Measurements from ENCODE around the gene FOXP1. TPM values are rescaled to one million over a fixed set of nuclear protein-coding genes. Genes with fewer than 3 reads are reported as not detected.

FOXP1 gene
- total RNA-seq, 1 experiment from 2014 or later: 75.3 TPM

DNA sequence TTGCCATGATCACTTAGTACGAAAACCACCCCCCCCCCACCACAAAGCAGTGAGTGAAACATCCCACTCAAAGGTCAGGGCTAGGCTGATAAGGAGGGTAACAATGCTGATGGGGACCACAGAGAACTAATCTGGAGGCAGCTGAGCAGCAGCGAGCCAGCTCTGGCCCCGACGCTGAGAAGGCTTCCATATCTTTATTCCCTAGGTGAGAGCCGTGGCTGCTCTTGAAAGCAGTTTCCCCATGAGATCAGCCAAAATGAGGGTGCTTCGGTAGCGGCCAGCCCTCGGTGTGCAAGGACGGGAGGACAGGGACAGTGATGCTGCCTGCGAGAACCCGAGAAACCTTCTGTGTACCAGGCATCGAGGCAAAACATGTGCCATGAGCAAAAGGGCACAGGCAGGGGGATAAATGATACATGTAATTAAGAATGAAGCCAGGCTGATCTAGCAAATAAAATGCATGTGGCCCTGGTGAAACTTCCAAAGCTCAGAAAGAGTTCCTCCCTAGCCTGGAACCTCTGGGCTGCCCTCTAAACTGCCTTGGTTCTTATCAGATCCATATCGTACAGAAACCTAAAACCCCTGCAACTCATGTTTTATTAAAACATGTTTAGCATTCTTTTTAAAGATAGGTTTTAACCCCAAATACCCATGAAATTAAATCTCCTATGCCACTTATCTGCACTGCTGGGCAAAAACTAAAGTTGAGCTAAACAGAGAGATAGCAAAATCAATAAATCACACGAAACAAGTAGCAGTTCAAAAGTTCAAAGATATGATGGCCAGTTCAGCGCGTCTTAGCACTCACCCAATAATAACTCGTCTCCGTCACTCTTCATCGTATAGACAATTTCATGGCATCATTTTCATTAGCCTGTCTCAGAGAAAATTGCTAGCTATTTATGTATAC, 337.3 kb downstream of the FOXP1 start:
- WGBS (ENCODE audit: extremely low coverage, insufficient read length, low lambda C conversion rate): no CpG with 5 or more reads among the region's 19 CpGs

More for the DNA sequence above, 337.3 kb downstream of the FOXP1 start:
- H3T11ph ChIP-seq (ENCODE audit: low read length): no peak overlapping the region
- H3K27me3 ChIP-seq (ENCODE audit: insufficient read depth, low read length): no peaks in the 10 kb centered on the region
- H3K79me1 ChIP-seq (ENCODE audit: insufficient read depth, low read depth, low read length, poor library complexity, severe bottlenecking): no peaks in the 10 kb centered on the region
- H3K27ac ChIP-seq (ENCODE audit: insufficient read length, low read depth, low read length): no peak overlapping the region
- peak overlapping the region; percentile 48 for H3K18ac ChIP-seq (ENCODE audit: insufficient read length, low read depth, low read length)
- no peak overlapping the region for H3K4me2 ChIP-seq (ENCODE audit: insufficient read depth, insufficient read length, low read length)
- H3K4me1 Mint-ChIP-seq: peaks cover 65 to 71% of the 10 kb centered on the region in 2 experiments
- H3K79me2 ChIP-seq (ENCODE audit: insufficient read depth, low read length): no peaks in the 10 kb centered on the region; the same call in 1 of the 2 replicates
- TF ChIP-seq, protein P1, sequence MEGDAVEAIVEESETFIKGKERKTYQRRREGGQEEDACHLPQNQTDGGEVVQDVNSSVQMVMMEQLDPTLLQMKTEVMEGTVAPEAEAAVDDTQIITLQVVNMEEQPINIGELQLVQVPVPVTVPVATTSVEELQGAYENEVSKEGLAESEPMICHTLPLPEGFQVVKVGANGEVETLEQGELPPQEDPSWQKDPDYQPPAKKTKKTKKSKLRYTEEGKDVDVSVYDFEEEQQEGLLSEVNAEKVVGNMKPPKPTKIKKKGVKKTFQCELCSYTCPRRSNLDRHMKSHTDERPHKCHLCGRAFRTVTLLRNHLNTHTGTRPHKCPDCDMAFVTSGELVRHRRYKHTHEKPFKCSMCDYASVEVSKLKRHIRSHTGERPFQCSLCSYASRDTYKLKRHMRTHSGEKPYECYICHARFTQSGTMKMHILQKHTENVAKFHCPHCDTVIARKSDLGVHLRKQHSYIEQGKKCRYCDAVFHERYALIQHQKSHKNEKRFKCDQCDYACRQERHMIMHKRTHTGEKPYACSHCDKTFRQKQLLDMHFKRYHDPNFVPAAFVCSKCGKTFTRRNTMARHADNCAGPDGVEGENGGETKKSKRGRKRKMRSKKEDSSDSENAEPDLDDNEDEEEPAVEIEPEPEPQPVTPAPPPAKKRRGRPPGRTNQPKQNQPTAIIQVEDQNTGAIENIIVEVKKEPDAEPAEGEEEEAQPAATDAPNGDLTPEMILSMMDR (conservative IDR thresholded peaks at IDR 0.05): no peak
- peak overlapping the region; percentile 87 to 96 (median 95) for H3K27ac Mint-ChIP-seq
- H3K56ac ChIP-seq (ENCODE audit: insufficient read length, low read depth, low read length): no peak overlapping the region
- no peak overlapping the region for H3K23ac ChIP-seq (ENCODE audit: insufficient read length, low read depth, low read length)
- no peak overlapping the region for H2BK15ac ChIP-seq (ENCODE audit: low read depth, low read length)
- no peaks in the 10 kb centered on the region for H3K27me3 Mint-ChIP-seq (ENCODE audit: low read depth)
- no peak overlapping the region for H2BK120ac ChIP-seq (ENCODE audit: low read depth, low read length, poor library complexity, severe bottlenecking)
- DNase-seq: no peak
- no peaks in the 10 kb centered on the region for H3K23me2 ChIP-seq (ENCODE audit: insufficient read length, low read depth, low read length, poor library complexity, severe bottlenecking)
- H4K8ac ChIP-seq (replicated peaks; ENCODE audit: insufficient read length, low read depth, low read length): peak overlapping the region; percentile 19
- H4K20me1 ChIP-seq (ENCODE audit: control insufficient read depth, insufficient read depth, insufficient read length): no peaks in the 10 kb centered on the region
- H2BK20ac ChIP-seq (ENCODE audit: low read depth, low read length, poor library complexity, severe bottlenecking): peak overlapping the region; percentile 83
- peak overlapping the region in 1 of 2 experiments; percentile 33; a peak in 3 of 5 replicates for H3K4me3 Mint-ChIP-seq
- no peak overlapping the region; the same call in 1 of the 2 replicates for H3K4ac ChIP-seq (ENCODE audit: low read depth, low read length)
- H3K4me1 ChIP-seq (ENCODE audit: insufficient read depth, low read length): peaks cover 24% of the 10 kb centered on the region; the same call in 1 of the 2 replicates
- H2BK5ac ChIP-seq (ENCODE audit: insufficient read length, low read length): no peak overlapping the region
- H3K9me3 ChIP-seq (ENCODE audit: control insufficient read depth, low read depth, low read length): no peaks in the 10 kb centered on the region
- no peaks in the 10 kb centered on the region for H3K36me3 Mint-ChIP-seq (ENCODE audit: insufficient read depth in 1 of 3, low read depth in 3 of 3)
- no peak overlapping the region for H2AFZ ChIP-seq (ENCODE audit: low read length)
- no peak overlapping the region for H3K9ac ChIP-seq (ENCODE audit: extremely low read depth, insufficient read length, low read length)
- peak overlapping the region; percentile 49 for H3K14ac ChIP-seq (ENCODE audit: insufficient read depth, low read length)
- no peak overlapping the region for H2AK5ac ChIP-seq (ENCODE audit: insufficient read length, low read length)
- peak overlapping the region; percentile 34 for H4K91ac ChIP-seq (ENCODE audit: insufficient read length, low read depth, low read length)
- H4K5ac ChIP-seq (ENCODE audit: insufficient read length, low read depth, low read length): peak overlapping the region; percentile 56
- no peak overlapping the region for H2BK12ac ChIP-seq (ENCODE audit: insufficient read length, low read depth, low read length)
- H3K9me3 Mint-ChIP-seq: no peaks in the 10 kb centered on the region

Data from H9 (cell line).